HCT116 (cell line): Measurements from ENCODE around the gene C4orf46. TPM values are rescaled to one million over a fixed set of nuclear protein-coding genes. Genes with fewer than 3 reads are reported as not detected.

Experiments
- ATAC-seq: fragments of 200-7000 bp; cut with Tn5 transposase; 2 replicates; pipeline ENCODE4 v1.9.1; 2020; ENCODE audit warnings: mild to moderate bottlenecking, moderate library complexity
- BruUV-seq: library from RNA; stranded (reverse); fragments of 400-500 nt; replicated peaks from 2 replicates; lab custom pipeline; 2021; lab: Mats Ljungman, UMichigan
- CTCF ChIA-PET: fragments of 300-600 bp; sonication (Branson Sonifier 250); formaldehyde crosslinking; loops from one replicate; lab custom pipeline; 2021; ENCODE audit warnings: antibody characterized with exemption; lab: Charles Lee
- POLR2A ChIA-PET: fragments of 300-600, 350-600 bp; sonication (Branson Sonifier 250); formaldehyde crosslinking; loops from one replicate; lab custom pipeline; 2021; ENCODE audit warnings: antibody characterized with exemption; lab: Charles Lee
- RAD21 ChIA-PET, 2 experiments: fragments of 300-600 bp; sonication (Branson Sonifier 250); formaldehyde crosslinking; loops; one replicate each; lab custom pipeline; 2023; ENCODE audit warnings: low total read pairs in 2 of 2; ENCODE audit not compliant: uncharacterized antibody in 2 of 2, unreplicated experiment in 2 of 2, low non-redundant PET in 1 of 2; lab: Charles Lee
- DNase-seq: peaks from one replicate; pipeline ENCODE4 v3.0.0-alpha.2; 2010; ENCODE audit warnings: low read depth, low spot score
- H2AFZ ChIP-seq: fragments of 200-600 bp; shearing (Covaris generic), sonication (generic); 2 replicates; pipeline ENCODE4 v1.6.1; 2017; ENCODE audit warnings: low read depth, mixed run types, mixed read lengths, antibody characterized with exemption, low read length; ENCODE audit not compliant: poor library complexity, severe bottlenecking
- H3K27ac ChIP-seq: 2 replicates; pipeline ENCODE4 v1.5.1; 2012; ENCODE audit warnings: low read depth, low read length
- H3K27me3 ChIP-seq: fragments of 200-600 bp; sonication (generic); 2 replicates; pipeline ENCODE4 v1.6.1; 2016; ENCODE audit warnings: mixed run types, low read length, mixed read lengths; ENCODE audit not compliant: insufficient read depth
- H3K36me3 ChIP-seq, 2 experiments: fragments of 200-500 bp in 1 of 2; fragments of 200-600 bp in 1 of 2; sonication (Bioruptor generic) in 1 of 2; sonication (generic) in 1 of 2; 2 replicates each; pipeline versions ENCODE4 v1.5.1 to v1.6.1; 2014 to 2016; ENCODE audit warnings: low read length in 2 of 2, inconsistent platforms in 1 of 2, mixed read lengths in 1 of 2, mixed run types in 1 of 2; ENCODE audit not compliant: insufficient read depth in 2 of 2, control insufficient read depth in 1 of 2
- H3K4me1 ChIP-seq, 2 experiments: fragments of 200-600 bp in 1 of 2; sonication (generic) in 1 of 2; 2 replicates each; pipeline versions ENCODE4 v1.5.1 to v1.6.1; 2012 to 2017; ENCODE audit warnings: low read length in 2 of 2, inconsistent platforms in 1 of 2, mild to moderate bottlenecking in 1 of 2, mixed read lengths in 1 of 2, mixed run types in 1 of 2, moderate library complexity in 1 of 2; ENCODE audit not compliant: insufficient read depth in 2 of 2, control insufficient read depth in 1 of 2
- H3K4me2 ChIP-seq: fragments of 200-600 bp; sonication (generic); 2 replicates; pipeline ENCODE4 v1.6.1; 2017; ENCODE audit warnings: mixed run types, low read length, mixed read lengths
- H3K4me3 ChIP-seq, 2 experiments: fragments of 200-600 bp in 1 of 2; sonication (generic) in 1 of 2; replicated peaks in 1 of 2; 2 replicates each; pipeline ENCODE4 v1.5.1; 2011 to 2016; ENCODE audit warnings: low read length in 2 of 2, control low read depth in 1 of 2, low read depth in 1 of 2, mild to moderate bottlenecking in 1 of 2, mixed read lengths in 1 of 2, mixed run types in 1 of 2
- H3K79me2 ChIP-seq: fragments of 200-600 bp; sonication (generic); 2 replicates; pipeline ENCODE4 v1.6.1; 2017; ENCODE audit warnings: mild to moderate bottlenecking, mixed run types, low read length, moderate library complexity, mixed read lengths; ENCODE audit not compliant: insufficient read depth
- H3K9ac ChIP-seq: fragments of 200-600 bp; sonication (generic); 2 replicates; pipeline ENCODE4 v1.6.1; 2016; ENCODE audit warnings: low read length, mixed read lengths
- H3K9me2 ChIP-seq: fragments of 200-600 bp; sonication (generic), shearing (Covaris generic); 2 replicates; pipeline ENCODE4 v1.6.1; 2017; ENCODE audit warnings: mixed run types, mild to moderate bottlenecking, moderate library complexity; ENCODE audit not compliant: insufficient read depth
- H3K9me3 ChIP-seq, 2 experiments: fragments of 200-500 bp in 1 of 2; fragments of 200-600 bp in 1 of 2; sonication (Bioruptor generic) in 1 of 2; sonication (generic) in 1 of 2; 2 replicates each; pipeline ENCODE4 v1.6.1; 2014 to 2017; ENCODE audit warnings: low read length in 2 of 2, mixed read lengths in 2 of 2, inconsistent platforms in 1 of 2, low read depth in 1 of 2, mild to moderate bottlenecking in 1 of 2, mixed run types in 1 of 2, moderate library complexity in 1 of 2; ENCODE audit not compliant: control insufficient read depth in 1 of 2, insufficient read depth in 1 of 2
- H4K20me1 ChIP-seq: fragments of 200-600 bp; sonication (generic), shearing (Covaris generic); 2 replicates; pipeline ENCODE4 v1.6.1; 2017; ENCODE audit warnings: mixed run types, mild to moderate bottlenecking, moderate library complexity; ENCODE audit not compliant: insufficient read depth
- CBX3 ChIP-seq: IDR thresholded peaks from 2 replicates; pipeline ENCODE4 v1.6.1; 2012; ENCODE audit warnings: low read depth
- EGR1 ChIP-seq: IDR thresholded peaks from 2 replicates; pipeline ENCODE4 v1.6.1; 2012; ENCODE audit warnings: low read depth
- ELF1 ChIP-seq: IDR thresholded peaks from 2 replicates; pipeline ENCODE4 v1.6.1; 2012; ENCODE audit warnings: low read depth, borderline replicate concordance
- EZH2 ChIP-seq: fragments of 200-600 bp; sonication (generic); IDR thresholded peaks from 2 replicates; pipeline ENCODE4 v1.6.1; 2017; ENCODE audit warnings: antibody characterized with exemption, mixed run types
- FOSL1 ChIP-seq: IDR thresholded peaks from 2 replicates; pipeline ENCODE4 v1.6.1; 2012; ENCODE audit warnings: low read depth
- JUND ChIP-seq: IDR thresholded peaks from 2 replicates; pipeline ENCODE4 v1.6.1; 2012
- POLR2A ChIP-seq: IDR thresholded peaks from 2 replicates; pipeline ENCODE4 v1.7.0; 2011; ENCODE audit warnings: borderline replicate concordance; ENCODE audit not compliant: insufficient read depth, insufficient read length; ENCODE audit errors: extremely low read depth
- POLR2AphosphoS5 ChIP-seq: IDR thresholded peaks from 2 replicates; pipeline ENCODE4 v1.6.1; 2011; ENCODE audit warnings: mild to moderate bottlenecking, low read depth, low read length, moderate library complexity
- RAD21 ChIP-seq: IDR thresholded peaks from 2 replicates; pipeline ENCODE4 v1.6.1; 2012; ENCODE audit warnings: low read depth, mild to moderate bottlenecking
- SRF ChIP-seq: IDR thresholded peaks from 2 replicates; pipeline ENCODE4 v1.6.1; 2012; ENCODE audit warnings: low read depth
- YY1 ChIP-seq: IDR thresholded peaks from 2 replicates; pipeline ENCODE4 v1.6.1; 2011; ENCODE audit warnings: low read length, low read depth, moderate library complexity, mild to moderate bottlenecking; ENCODE audit not compliant: insufficient replicate concordance; ENCODE audit errors: extremely low read depth
- ZFX ChIP-seq: fragments of 450-650 bp; IDR thresholded peaks from 2 replicates; pipeline ENCODE4 v1.6.1; 2017
- intact Hi-C: fragments of 100-400 bp; cut with micrococcal nuclease; formaldehyde crosslinking; loops from 2 replicates; pipeline ENCODE4 v1.10.0; 2022
- total RNA-seq: library from RNA; stranded (reverse); gene quantifications from one replicate; pipeline ENCODE4 v1.2.1, GENCODE V29; 2021; ENCODE audit not compliant: unreplicated experiment
- TF ChIP-seq, protein P1 (sequence below), 3 experiments: fragments of 200-600 bp in 1 of 3; sonication (generic) in 1 of 3; IDR thresholded peaks in 2 of 3; conservative IDR thresholded peaks in 1 of 3; 2 replicates each; pipeline ENCODE4 v1.5.1; 2012 to 2017; ENCODE audit warnings: low read depth in 2 of 3, low read length in 2 of 3, antibody characterized with exemption in 1 of 3, borderline replicate concordance in 1 of 3, control low read depth in 1 of 3, mild to moderate bottlenecking in 1 of 3, mixed read lengths in 1 of 3, mixed run types in 1 of 3, moderate library complexity in 1 of 3; ENCODE audit not compliant: insufficient read depth in 1 of 3
- TF ChIP-seq, protein P2 (sequence below): IDR thresholded peaks from 2 replicates; pipeline ENCODE4 v1.6.1; 2012; ENCODE audit warnings: low read depth
- TF ChIP-seq, protein P3 (sequence below): IDR thresholded peaks from 2 replicates; pipeline ENCODE4 v1.6.1; 2012
- TF ChIP-seq, protein P4 (sequence below): IDR thresholded peaks from 2 replicates; pipeline ENCODE4 v1.6.1; 2011; ENCODE audit warnings: mild to moderate bottlenecking, low read length, moderate library complexity; ENCODE audit not compliant: insufficient replicate concordance; ENCODE audit errors: extremely low read depth
- TF ChIP-seq, protein P5 (sequence below): IDR thresholded peaks from 2 replicates; pipeline ENCODE4 v1.6.1; 2012

C4orf46 gene
- total RNA-seq, 1 experiment from 2014 or later = 16.3 TPM

DNA sequence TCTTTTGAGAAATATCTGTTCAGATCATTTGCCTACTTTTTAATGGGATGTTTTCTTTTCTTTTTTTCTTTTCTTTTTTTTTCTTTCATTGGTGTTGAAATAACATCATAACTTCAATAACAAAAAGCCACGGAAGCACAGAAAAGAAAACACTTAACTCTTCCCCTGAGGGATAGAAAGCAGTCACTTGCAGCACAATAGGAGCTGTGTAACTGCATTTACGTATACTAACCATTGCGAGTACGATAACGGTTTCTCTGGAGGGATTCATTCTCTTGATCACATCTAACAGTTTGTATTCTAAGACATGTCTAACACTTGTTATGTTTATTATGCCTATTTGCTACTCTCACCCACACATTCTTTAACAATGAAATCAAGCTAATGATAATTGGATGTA lies 27.3 kb downstream of the C4orf46 start:
- Histone ChIP-seq H4K20me1 (no peaks in the 10 kb centered on the region), H3K9me3 (no peaks in the 10 kb centered on the region), H3K4me3 (no peak overlapping the region), H3K27me3 (no peaks in the 10 kb centered on the region), H3K79me2 (no peaks in the 10 kb centered on the region), H3K36me3 (no peaks in the 10 kb centered on the region), H3K27ac (no peak overlapping the region), H3K4me1 (no peaks in the 10 kb centered on the region), H3K9me2 (no peaks in the 10 kb centered on the region), H3K9ac (no peak overlapping the region), H3K4me2 (no peak overlapping the region), H2AFZ (no peak overlapping the region)
- TF ChIP-seq, protein P1, sequence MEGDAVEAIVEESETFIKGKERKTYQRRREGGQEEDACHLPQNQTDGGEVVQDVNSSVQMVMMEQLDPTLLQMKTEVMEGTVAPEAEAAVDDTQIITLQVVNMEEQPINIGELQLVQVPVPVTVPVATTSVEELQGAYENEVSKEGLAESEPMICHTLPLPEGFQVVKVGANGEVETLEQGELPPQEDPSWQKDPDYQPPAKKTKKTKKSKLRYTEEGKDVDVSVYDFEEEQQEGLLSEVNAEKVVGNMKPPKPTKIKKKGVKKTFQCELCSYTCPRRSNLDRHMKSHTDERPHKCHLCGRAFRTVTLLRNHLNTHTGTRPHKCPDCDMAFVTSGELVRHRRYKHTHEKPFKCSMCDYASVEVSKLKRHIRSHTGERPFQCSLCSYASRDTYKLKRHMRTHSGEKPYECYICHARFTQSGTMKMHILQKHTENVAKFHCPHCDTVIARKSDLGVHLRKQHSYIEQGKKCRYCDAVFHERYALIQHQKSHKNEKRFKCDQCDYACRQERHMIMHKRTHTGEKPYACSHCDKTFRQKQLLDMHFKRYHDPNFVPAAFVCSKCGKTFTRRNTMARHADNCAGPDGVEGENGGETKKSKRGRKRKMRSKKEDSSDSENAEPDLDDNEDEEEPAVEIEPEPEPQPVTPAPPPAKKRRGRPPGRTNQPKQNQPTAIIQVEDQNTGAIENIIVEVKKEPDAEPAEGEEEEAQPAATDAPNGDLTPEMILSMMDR (IDR thresholded peaks at IDR 0.05 in 2 of 3, conservative IDR thresholded peaks at IDR 0.05 in 1 of 3; ENCODE audit: borderline replicate concordance in 1 of 3, insufficient read depth in 1 of 3, low read depth in 2 of 3, low read length in 2 of 3) = no peak
- TF ChIP-seq, protein P2, sequence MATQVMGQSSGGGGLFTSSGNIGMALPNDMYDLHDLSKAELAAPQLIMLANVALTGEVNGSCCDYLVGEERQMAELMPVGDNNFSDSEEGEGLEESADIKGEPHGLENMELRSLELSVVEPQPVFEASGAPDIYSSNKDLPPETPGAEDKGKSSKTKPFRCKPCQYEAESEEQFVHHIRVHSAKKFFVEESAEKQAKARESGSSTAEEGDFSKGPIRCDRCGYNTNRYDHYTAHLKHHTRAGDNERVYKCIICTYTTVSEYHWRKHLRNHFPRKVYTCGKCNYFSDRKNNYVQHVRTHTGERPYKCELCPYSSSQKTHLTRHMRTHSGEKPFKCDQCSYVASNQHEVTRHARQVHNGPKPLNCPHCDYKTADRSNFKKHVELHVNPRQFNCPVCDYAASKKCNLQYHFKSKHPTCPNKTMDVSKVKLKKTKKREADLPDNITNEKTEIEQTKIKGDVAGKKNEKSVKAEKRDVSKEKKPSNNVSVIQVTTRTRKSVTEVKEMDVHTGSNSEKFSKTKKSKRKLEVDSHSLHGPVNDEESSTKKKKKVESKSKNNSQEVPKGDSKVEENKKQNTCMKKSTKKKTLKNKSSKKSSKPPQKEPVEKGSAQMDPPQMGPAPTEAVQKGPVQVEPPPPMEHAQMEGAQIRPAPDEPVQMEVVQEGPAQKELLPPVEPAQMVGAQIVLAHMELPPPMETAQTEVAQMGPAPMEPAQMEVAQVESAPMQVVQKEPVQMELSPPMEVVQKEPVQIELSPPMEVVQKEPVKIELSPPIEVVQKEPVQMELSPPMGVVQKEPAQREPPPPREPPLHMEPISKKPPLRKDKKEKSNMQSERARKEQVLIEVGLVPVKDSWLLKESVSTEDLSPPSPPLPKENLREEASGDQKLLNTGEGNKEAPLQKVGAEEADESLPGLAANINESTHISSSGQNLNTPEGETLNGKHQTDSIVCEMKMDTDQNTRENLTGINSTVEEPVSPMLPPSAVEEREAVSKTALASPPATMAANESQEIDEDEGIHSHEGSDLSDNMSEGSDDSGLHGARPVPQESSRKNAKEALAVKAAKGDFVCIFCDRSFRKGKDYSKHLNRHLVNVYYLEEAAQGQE = no peak
- no peak for TF ChIP-seq FOSL1
- TF ChIP-seq POLR2AphosphoS5 = no peak
- TF ChIP-seq POLR2A = no peak
- TF ChIP-seq EZH2 = no peak
- TF ChIP-seq JUND = no peak
- TF ChIP-seq RAD21 = no peak
- TF ChIP-seq, protein P3, sequence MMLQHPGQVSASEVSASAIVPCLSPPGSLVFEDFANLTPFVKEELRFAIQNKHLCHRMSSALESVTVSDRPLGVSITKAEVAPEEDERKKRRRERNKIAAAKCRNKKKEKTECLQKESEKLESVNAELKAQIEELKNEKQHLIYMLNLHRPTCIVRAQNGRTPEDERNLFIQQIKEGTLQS = no peak
- no peak for TF ChIP-seq ELF1
- no peak for TF ChIP-seq EGR1
- TF ChIP-seq, protein P4, sequence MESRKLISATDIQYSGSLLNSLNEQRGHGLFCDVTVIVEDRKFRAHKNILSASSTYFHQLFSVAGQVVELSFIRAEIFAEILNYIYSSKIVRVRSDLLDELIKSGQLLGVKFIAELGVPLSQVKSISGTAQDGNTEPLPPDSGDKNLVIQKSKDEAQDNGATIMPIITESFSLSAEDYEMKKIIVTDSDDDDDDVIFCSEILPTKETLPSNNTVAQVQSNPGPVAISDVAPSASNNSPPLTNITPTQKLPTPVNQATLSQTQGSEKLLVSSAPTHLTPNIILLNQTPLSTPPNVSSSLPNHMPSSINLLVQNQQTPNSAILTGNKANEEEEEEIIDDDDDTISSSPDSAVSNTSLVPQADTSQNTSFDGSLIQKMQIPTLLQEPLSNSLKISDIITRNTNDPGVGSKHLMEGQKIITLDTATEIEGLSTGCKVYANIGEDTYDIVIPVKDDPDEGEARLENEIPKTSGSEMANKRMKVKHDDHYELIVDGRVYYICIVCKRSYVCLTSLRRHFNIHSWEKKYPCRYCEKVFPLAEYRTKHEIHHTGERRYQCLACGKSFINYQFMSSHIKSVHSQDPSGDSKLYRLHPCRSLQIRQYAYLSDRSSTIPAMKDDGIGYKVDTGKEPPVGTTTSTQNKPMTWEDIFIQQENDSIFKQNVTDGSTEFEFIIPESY = no peak
- TF ChIP-seq, protein P5, sequence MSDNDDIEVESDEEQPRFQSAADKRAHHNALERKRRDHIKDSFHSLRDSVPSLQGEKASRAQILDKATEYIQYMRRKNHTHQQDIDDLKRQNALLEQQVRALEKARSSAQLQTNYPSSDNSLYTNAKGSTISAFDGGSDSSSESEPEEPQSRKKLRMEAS = no peak
- TF ChIP-seq SRF = no peak
- no peak for TF ChIP-seq ZFX
- no peak for TF ChIP-seq CBX3
- TF ChIP-seq YY1 = no peak
- no TSS peak for BruUV-seq
- ChIA-PET CTCF (no interaction called here), RAD21 (no interaction called here), POLR2A (no interaction called here)
- ATAC-seq = no peak
- no peak for DNase-seq
- intact Hi-C loops = no loop called here
